NCI-H446 treated with DMSO at 0.1 percent for 48 hours (cell line): ENCODE results near the gene HTRA3.
"Not testable (repeated sequence)": the region's sequence is repeated elsewhere in the genome, so short reads cannot be mapped to it uniquely, and the experiment has no call there.

ENCODE experiments used
- DNase-seq: peaks from one replicate; lab custom pipeline; 2025; lab: John Stamatoyannopoulos, UW

Gene HTRA3

DNA sequence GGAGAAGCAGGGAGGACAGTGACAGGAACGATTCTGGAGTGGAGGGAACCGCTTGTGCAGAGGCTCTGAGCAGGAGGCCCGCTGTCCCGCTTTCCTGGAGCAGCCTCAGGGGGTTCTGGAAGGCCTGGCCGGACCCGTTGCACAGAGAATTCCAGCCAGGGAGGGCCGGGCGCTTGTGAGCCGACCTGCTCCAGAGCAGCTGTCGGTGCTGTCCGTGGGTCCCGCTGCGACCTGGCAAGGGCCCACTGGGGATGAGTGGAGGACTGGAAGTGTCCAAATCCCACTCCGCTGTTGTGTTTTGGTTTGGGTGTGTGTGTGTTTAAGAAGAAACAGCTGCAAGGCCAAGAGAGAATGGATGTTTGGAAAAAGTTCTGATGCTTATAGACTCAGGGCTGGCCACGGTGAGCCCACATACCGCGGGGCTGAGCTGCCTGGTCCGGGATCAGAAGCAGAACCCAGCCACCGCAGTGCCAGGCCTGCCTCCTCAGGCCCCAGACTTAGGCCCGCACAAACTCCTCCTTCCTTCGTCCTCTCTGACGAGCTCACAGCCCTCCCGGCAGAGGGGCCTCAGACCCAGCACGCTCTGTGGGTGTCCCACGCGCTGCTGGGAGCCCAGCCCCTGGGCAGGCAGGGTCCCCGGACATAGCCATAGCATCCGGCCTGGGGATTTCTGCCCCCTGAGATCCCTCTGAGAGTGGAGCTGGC is 73.9 kb downstream of the HTRA3 start:
- DNase-seq = no peak

DNA sequence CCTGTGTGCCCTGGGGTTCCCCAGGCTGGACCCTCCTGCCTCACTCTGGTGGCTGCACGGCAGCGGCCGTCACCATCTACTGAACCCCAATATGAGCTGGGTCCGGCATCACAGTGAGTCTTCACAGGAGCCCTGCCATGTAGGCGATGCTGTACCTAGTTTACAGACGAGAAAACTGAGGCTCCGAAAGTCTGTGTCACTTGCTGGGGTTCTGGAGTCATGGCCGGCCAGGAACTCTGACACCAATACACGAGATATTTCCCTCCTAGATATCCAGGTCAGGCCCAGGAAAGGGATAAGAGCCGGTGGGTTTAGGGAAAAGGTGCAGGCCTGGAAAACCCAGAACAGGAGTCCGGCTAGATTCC is 74.4 kb downstream of the HTRA3 start:
- DNase-seq = no peak

DNA sequence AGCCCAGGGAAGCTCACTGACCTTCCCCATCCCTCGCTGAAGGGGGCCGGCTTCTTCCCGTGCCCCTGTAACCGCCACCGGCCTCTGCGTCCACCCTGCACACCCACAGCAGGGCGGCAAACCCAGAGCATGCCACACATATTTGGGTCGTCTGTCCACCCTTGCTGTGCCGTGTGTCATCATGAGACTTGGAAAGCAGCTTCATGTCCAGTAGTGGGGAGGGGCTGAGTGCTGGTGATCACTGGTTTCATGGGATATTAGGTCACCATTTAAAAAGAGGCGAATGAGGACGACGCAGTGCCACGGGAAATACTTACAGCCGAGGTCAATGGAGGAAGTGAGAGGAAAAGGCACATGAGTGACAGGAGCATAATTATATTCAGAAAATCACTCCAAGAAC is 74.8 kb downstream of the HTRA3 start:
- no peak for DNase-seq

DNA sequence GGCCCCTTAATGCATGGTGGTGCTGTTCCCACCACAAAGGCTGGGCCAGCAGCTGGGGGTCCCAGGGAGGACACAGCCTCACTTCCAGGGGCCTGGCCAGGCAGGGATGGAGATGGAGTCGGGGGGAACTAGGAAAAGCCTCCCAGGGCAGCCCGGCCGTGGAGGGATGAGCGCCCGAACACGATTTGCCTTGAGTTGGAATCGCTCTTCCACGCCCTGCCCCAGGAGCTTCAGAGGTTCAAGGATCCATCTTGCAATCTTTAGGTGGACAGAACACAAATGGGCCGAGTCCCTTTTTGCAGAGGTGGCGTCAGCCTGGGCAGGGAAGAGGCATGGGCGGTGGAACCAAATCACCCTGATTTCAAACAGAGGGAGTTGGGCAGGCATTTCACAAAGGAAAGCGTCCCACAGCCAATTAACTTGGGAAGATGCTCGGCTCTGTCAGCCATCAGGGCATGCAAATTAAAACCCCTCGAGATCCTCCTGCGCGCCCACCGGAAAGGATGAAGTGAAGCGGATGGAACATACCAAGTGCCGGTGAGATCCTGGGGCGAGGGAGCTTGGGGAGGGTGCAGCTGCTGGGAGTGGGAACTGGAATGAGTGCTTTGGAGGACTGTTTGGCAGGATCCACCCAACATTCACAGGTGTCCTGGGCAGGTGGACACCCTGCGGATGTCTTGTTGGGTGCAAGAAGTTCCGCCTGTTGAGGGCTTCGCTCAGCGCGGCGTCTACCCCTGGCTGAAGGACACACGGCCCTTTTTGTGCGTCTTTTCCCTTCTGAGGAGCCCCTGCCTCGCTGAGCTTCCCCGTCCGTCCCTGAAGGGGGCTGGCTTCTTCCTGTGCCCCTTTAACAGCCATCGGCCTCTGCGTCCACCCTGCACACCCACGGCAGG is 75.7 kb downstream of the HTRA3 start:
- no peak for DNase-seq

DNA sequence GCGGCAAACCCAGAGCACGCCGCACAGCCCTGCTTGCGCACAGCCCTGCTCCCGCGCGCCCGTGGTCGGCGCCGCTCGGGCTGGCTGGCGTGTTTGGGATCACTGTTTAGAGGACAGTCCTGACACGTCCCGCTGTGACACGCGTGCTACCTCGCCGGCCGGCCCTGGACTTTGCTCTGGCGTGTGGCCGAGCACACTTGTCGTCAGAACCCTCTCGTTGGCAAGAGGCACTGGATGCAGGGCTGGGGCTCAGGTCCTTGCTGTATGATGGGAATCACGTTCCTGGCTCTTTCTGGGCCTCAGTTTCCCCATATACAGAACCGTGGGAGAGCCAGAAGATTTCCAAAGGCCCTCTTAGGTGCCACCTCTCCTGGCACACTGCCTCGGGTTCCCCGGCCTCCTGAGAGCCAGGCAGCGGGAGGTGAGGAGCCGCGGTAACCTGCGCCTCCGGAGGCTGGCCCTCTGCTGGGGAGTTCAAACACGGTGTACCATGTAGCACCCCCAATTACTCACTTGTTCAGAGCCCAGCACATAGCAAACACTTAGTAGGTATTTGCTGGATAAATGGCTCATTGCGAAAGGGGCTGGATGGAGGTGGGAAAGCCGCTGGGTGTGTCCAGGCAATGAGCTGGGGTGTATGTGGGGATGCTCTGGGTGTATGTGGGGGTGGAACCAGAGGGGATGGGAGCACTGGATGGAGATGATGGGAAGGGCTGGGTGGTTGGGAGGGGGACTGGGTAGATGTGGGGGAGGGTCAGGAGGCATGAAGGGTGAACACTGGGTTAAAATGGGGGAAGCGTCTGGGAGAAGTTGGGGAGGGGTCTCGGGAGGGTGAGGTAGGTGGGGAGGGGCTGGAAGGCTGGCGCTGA is 76.6 kb downstream of the HTRA3 start:
- no peak for DNase-seq

DNA sequence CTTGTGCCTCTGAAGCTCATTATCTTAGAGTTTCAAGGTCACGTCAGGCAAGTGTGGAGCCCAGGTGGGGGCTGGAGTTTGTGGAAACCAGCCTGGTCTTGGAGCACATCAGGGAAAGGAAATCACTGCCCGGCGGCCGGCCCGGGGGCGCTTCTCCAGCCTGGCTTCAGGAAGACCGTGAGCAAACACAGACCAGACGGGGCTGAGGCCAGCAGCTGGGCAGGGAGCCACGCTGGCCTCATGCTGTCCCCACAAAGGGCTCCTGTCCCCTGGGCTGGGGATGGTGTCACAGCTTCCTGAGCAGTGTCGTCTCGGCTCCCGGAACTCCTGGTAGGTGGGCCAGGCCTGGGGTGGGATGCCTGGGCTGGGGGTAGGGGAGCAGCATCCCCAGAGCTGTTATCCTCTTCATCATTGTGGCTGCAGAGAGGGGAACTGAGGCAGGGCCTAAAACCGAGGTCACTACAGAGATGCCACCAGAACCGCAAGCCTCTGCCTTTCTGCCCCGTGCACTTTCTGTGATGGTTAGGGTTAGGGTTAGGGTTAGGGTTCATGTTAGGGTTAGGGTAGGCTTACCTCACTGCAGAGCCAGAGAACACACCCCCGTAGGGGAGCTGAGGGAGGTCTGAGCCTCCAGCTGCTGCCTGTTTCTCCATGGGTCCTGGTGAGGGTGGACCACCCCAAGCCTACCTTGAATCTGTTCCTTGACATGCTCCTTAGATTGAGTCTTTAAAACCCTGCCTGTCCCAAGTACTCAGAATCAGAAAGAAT is 77.5 kb downstream of the HTRA3 start:
- DNase-seq = no peak

DNA sequence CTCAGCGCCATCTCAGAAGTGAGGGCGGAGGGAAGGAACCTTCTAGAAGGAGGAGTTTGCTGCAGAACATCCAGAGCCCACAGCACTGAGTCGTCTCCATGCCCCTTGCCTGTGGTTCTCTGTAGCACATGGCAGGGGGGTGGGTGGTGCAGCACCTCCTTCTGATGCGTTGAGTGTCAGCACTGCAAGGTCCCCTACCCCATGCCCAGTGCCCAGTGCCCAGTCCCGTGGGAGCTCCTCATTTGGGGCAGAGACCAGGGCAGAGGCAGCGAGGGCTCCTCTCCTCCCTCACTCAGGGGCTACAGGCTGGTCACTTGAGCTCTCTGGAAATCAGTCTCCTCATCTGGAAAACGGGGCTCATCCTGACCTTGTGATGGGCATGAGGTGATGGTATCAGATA is 78.1 kb downstream of the HTRA3 start:
- no peak for DNase-seq

DNA sequence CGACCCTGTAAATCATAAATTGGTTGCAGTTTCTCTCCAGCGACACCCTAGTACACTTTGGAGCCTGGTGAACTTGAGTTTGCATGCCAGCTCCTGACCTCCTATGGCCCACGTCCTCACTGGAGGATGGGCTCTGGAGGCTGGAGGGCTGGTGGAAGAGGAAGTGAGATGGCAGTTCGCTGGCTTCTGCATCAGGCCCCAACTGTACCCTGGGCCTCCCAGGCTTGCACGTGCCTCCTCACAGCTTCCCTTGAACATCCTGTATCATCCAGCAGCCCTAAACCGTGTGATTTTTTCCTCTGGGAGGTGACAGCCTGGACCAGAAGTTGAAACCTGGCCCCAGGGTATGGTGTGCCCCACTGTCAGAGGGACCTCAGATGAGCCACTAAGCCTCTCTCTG is 78.5 kb downstream of the HTRA3 start:
- no peak for DNase-seq

DNA sequence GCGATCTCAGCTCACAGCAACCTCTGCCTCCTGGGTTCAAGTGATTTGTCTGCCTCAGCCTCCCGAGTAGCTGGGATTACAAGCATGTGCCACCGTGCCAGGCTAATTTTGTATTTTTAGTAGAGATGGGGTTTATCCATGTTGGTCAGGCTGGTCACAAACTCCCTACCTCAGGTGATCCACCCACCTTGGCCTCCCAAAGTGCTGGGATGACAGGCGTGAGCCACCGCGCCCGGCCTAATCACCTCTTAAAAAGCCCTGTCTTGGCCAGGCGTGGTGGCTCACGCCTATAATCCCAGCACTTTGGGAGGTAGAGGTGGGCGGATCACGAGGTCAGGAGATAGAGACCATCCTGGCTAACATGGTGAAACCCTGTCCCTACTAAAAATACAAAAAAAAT is 79.7 kb downstream of the HTRA3 start:
- not testable (repeated sequence) for DNase-seq

DNA sequence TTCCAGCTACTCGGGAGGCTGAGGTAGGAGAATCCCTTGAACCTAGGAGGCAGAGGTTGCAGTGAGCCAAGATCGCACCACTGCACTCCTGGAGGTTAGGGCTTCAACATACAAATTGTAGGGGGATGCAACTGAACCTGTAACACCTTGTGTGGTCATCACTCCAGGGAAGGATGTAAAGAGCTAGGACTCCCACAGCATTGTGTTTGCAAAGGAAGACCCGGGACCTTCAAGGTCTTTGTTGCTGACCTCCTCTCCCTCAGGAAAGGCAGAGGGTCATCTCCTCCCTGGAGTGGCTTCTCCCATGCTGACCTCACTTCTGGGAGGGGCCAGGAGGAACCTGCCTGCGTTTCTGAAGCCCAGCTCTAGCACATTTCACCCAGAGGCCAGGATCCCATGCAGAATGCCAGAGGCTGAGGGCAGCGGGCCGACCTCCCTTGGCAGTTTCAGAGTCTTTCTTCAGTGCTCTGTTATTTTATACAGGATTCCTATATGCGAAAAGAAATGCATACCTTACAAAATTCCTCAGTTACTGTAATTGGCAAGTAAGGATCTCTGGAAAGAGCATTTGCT is 80.2 kb downstream of the HTRA3 start:
- DNase-seq = no peak

DNA sequence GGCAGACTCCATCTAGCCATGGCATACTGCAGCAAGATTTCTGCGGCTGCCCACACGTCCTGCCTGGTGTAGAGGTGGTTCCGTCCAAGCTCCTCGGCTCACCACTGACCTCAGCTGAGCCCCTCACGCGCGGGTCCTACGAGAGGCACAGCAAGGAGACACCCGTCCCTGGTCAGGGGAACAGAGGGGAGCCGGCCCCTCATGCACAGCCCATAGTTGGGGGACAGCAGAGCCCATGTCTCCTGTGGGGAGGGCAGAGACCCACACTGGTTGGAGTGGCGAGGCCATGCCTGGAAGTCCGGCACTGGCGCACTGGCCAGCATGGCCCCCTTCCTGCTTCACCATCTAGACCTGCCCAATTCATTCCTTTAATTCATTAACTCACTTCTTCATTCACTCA is 80.8 kb downstream of the HTRA3 start:
- no peak for DNase-seq

DNA sequence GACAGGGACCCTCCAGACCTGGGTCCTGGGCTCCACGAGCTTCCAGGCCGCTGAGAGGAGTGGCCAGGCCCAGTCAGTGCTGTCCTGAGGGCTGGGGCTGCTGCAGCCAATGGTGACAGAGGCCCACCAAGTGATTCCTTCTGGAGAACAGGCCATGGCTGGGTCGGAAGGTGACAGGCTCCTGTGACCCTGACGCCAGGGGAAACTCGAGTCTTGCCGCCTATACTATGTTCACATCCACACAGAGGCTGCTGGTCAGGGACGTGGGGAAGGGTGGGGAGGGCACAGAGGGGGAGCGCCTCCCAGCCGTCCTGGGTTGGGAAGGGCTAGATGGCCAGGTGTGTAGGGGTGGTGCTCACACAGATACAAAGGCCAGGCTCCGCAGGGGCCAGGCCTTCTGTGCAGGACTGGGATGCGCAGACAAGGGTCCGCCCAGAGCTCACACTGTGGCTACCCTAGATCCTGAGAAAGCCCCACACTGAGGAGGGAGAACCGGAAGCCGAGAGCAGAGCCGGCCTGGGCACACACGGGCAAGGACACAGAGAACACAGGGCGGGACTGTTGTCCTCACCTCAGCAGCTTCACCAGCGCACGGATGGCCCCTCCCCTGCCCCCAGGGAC is 81.4 kb downstream of the HTRA3 start:
- DNase-seq = no peak

DNA sequence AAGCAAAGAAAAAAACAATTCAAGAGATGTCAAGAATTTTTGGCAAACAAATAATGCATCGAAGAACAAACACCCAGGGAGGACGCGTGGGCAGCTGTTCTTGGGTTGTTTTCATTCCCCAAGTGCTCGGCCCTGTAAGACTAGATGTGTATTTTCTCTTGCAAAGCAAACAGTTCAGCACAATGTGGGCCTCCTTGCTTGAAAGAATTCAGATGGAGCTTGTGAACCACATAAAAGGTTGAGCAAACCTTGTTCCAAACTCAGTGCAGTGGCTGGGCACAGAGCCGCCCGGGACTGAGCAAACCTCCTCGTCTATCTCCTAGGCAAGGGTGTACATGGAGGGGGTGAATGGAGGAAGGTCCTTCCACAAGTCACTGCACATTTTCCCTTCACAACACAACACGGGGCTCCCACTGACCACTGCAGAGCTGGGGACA is 82.4 kb downstream of the HTRA3 start:
- DNase-seq = no peak

DNA sequence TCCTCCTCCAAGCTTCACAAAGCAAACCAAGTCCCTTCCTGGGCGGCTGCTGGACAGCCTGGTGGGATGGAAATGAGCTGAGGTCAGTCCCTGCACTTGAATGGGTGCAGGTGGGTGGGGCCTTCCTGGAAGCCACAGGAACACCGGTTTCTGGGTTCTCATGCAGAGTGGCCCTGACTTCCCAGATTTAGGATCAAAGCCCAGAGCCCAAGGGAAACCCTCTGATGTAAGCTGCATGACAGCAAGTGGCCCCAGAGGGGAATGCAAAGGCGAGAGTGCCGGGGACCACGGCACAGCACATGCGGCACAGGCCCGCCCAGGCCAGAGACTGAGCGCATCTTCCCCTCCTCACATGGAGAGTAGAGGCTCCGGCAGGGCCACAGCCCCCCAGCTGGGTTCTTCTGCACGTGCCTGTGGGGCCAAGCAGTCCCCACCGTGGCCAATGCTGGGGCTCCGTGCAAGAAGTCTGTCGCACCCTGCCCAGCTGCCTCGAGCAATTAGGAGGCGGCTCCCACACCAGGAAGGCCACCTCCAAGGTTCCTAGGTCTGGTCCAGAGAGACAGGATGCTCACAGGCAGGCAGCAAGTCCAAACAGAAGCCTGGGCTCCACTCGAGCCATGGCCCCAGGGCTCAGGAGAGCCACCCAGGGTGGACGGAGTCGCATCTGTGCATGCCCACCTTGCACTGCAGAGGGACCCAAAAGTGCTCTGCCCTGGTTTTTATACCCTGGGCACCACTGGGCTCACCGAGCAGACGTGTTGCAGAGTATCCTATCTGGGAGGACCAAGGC is 83.0 kb downstream of the HTRA3 start:
- no peak for DNase-seq

DNA sequence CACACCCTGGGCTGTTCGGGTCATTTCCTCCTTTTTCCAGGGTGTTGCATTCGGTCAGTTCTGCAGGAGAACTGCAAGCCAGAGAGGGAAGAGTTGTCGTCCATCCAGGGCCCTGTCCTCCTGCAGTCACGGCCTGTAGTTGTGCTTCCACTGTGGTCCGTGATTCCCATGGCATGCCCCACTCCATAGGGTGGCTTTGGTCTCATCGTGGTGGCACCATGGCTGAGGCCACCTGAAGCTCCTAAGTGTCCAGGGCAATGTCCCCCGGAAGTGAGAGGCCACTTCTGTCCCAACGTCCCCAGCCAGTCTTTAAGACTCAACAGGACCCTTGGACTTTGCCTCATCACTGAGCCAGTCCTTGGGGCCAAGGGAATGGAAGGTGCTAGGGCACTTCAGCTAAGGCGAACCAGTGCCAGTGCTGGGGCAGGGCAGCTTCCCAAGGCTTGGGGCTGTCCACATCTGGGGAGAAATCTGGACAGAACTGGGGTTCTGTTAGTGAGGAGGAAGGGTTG is 83.7 kb downstream of the HTRA3 start:
- DNase-seq = no peak

DNA sequence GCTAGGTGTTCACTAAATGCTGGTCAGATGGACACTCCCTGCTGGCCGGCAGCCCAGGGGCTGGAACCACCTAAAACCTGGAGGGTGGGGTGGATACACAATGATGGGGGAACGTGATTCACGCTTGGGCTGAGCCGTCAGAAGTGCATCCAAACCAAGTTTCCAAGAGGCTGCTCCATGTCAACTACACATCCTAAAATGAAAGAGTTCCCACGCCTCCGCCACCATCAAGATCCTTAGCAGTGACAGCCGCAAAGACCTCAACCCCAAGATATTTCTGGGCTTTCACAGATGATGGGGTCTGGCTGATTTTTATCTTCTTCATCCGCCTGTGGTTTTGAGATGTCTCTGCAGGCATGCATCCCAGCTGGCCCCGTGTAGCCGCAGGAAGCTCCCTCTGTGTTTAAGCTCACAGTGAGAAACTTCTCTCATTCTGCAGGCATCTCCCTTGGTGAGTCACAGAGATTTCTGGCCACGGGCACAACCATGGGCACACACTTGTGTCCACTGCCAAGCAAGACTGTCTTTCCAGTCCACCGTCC is 84.4 kb downstream of the HTRA3 start:
- no peak for DNase-seq

DNA sequence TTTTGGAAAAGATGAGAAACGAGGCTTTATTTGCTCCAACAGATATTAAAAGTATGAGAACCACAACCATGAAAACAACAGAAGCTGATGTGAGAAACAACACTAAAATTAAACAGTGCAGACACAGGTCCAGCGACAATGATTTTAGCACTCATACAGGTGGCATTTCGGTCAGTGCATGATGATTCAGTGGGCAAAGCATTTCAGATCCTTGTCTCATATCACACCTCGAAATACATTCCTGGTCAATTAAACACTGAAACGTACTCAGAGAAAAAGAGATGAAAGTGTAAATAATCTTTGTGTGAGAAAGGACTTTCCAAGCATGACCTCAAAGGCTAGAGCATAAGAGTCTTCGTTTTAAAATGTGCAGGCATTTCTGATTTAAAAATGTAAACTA is 85.8 kb downstream of the HTRA3 start:
- DNase-seq = no peak

DNA sequence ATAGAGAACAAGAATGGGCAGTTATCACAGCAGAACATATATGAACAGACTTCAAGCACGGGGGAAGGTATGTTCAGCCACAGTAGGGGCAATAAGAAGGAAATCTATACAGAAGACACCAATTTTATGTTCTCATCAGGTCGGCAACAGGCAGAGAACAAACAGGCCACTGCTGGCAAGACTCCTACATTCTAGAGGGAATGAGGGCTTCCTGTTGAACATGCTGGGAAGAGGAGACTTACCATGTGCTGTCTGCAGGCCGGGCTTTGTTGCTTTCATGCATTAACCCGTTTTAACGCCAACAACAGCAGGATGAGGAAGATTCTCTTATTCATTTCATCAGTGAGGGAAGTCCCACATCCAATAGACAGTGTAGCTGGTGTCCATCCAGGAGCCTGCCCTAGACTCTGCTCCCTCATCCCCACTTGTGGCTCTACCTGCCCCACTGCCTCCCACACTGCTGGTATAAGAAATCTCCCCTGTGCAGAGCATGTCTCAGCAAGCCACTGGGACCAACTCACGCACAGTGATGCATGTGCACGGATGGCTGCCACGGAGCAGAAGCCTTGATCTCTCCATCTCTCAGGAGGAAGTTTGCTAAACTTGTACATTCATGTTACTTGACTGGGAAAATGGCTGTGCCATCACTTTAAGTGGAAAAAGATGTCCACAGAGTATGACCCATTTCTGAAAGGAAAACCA is 86.5 kb downstream of the HTRA3 start:
- no peak for DNase-seq
